ENCODE measurements around the gene ALDH1A2.
"Not testable (repeated sequence)": the region's sequence is repeated elsewhere in the genome, so short reads cannot be mapped to it uniquely, and the experiment has no call there.

The ALDH1A2 gene

DNA sequence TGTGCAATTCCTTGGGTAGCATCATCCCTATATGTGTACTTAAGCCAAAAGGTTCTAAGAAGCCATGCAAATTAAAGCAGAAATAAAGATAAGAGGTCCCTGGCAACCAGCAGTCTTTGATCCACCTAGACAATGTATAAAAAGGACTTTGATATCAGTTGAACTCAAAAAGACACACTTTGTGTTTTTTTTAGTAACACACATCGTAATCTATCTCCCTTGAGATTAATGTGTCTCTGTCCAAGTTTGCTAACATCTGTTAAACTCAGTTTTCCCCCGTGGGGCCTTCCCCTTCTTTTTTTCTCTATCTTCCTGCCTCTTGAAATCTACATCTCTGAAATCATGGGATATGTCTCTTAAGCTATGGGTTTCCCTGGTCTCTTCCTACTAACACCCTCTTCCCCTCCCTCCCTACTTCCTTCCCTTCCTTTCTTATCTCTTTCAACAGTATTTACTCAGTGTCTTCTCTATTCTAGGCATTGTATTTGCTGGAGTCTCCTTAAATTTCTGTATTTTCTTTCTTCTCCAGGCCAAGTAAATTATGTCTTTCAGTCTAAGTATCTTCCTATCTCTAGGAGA, 27.7 kb downstream of the ALDH1A2 start:
- no peak overlapping the region for H3K4me3 ChIP-seq (replicated peaks; ENCODE audit: low read depth, low read length)
- no peak for DNase-seq (ENCODE audit: extremely low read depth, low read depth)
- no peak for TF ChIP-seq CTCF (IDR thresholded peaks at IDR 0.05; ENCODE audit: low read depth, low read length, missing control alignments)

DNA sequence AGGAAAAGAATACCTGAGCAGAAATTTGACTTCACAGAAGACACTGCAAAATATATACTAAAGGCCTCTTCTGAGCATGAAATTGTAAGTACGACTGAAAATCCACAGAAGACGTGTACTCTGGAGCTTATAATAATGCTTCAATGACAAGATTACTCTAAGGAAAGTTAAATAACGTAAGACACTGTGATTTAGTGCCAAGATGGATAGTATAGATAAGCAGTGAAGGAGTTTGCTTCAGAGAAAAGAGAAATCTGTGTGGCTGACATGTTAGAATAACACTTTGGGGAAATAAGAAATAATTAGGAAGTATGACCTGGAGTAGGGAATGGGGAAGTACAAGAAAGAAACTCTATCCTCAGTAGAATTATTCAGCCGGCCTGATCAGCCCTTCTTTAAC, 28.9 kb downstream of the ALDH1A2 start:
- H3K4me3 ChIP-seq (replicated peaks; ENCODE audit: low read depth, low read length), result no peak overlapping the region
- no peak for DNase-seq (ENCODE audit: extremely low read depth, low read depth)
- no peak for TF ChIP-seq CTCF (IDR thresholded peaks at IDR 0.05; ENCODE audit: low read depth, low read length, missing control alignments)

DNA sequence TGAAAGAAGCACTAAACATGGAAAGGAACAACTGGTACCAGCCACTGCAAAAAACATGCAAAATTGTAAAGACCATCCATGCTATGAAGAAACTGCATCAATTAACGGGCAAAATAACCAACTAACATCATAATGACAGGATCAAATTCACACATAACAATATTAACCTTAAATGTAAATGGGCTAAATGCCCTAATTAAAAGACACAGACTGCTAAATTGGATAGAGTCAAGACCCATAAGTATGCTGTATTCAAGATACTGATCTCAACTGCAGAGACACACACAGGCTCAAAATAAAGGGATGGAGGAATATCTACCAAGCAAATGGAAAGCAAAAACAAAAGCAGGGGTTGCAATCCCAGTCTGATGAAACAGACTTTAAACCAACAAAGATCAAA, 37.1 kb downstream of the ALDH1A2 start:
- DNase-seq (ENCODE audit: extremely low read depth, low read depth); H3K4me3 ChIP-seq (replicated peaks; ENCODE audit: low read depth, low read length): not testable (repeated sequence)

GRCh38 chr15:58026552-58026951, 39.0 kb downstream of the ALDH1A2 start:
- TF ChIP-seq CTCF (IDR thresholded peaks at IDR 0.05; ENCODE audit: low read depth, low read length, missing control alignments), result no peak
- H3K4me3 ChIP-seq (replicated peaks; ENCODE audit: low read depth, low read length), result no peak overlapping the region
- DNase-seq (ENCODE audit: extremely low read depth, low read depth), result no peak

DNA sequence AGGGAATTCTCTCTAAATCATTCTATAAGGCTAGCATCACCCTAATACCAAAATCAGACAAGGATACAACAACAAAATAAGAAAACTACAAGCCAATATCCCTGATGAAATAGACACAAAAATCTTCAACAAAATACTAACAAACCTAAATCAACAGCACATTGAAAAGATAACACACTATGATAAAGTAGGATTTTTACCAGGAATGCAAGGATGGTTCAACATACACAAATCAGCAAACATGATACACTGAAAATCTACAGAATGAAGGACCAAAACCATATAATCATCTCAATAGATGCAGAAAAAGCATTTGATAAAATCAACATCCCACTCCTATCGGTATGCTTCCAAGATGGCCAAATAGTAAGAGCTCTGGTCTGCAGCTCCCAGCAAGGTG, 39.5 kb downstream of the ALDH1A2 start:
- no peak for DNase-seq (ENCODE audit: extremely low read depth, low read depth)
- TF ChIP-seq CTCF (IDR thresholded peaks at IDR 0.05; ENCODE audit: low read depth, low read length, missing control alignments), result no peak
- no peak overlapping the region for H3K4me3 ChIP-seq (replicated peaks; ENCODE audit: low read depth, low read length)

- H3K4me3 ChIP-seq (replicated peaks; ENCODE audit: low read depth, low read length), result no peak overlapping the region
- DNase-seq (ENCODE audit: extremely low read depth, low read depth), result no peak
- TF ChIP-seq CTCF (IDR thresholded peaks at IDR 0.05; ENCODE audit: low read depth, low read length, missing control alignments), result no peak
Measured at GRCh38 chr15:58021332-58022230, 43.9 kb downstream of the ALDH1A2 start.

DNA sequence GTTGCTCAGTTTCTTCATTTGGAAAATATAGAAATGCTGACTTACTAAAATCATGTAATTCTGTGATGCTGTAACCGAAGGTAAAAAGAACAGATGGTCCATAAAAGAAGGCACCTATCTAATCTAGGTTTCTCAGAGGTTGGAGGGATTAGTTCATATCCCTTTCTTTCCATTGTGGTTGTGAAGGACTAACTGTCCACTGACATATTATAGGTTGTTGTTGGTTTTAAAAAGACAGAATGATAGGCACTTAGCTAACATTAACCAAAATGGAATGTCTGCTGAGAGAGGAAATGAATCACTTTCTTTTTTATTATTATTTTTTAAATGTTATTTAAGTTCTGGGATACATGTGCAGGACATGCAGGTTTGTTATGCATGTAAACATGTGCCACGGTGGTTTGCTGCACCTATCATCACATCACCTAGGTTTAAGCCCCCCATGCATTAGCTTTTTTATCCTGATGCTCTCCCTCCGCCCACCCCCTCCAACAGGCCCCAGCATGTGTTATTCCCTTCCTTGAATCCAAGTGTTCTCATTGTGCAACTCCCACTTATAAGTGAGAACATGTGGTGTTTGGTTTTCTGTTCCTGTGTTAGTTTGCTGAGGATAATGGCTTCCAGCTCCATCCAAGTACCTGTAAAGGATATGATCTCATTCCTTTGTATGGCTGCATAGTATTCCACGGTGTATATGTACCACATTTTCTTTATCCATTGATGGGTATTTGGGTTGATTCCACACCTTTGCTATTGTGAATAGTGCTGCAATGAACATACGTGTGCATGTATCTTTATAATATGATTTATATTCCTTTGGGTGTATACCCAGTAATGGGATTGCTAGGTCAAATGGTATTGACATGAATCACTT, 45.8 kb downstream of the ALDH1A2 start:
- H3K4me3 ChIP-seq (replicated peaks; ENCODE audit: low read depth, low read length), result no peak overlapping the region
- no peak for TF ChIP-seq CTCF (IDR thresholded peaks at IDR 0.05; ENCODE audit: low read depth, low read length, missing control alignments)
- DNase-seq (ENCODE audit: extremely low read depth, low read depth), result peak; percentile 26
